HG03439 (cell line): ENCODE results near the gene RPL34.
A peak's percentile ranks its signal among the peaks of the same experiment; 100 is the strongest.

Source experiments
- ATAC-seq: cut with Tn5 transposase; IDR thresholded peaks from one replicate; pipeline ENCODE4 v1.9.1; 2021; ENCODE audit warnings: mild to moderate bottlenecking, moderate library complexity; ENCODE audit not compliant: unreplicated experiment

The RPL34 gene

DNA sequence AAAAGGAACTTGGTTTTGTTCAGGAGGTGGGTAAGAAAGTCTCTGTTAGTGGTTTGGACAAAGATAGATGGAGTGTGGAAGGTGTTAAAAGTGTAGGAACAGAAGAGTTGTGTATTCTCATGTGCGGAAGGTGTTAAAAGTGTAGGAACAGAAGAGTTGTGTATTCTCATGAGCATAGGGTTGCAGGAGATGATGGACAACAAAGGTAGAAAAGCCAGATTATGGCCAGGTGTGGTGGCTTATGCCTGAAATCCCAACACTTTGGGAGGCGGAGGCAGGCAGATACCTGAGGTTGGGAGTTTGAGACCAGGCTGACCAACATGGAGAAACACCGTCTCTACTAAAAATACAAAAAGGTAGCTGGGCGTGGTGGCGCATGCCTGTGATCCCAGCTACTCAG lies 2.5 kb downstream of the RPL34 start:
- ATAC-seq, result no peak

DNA sequence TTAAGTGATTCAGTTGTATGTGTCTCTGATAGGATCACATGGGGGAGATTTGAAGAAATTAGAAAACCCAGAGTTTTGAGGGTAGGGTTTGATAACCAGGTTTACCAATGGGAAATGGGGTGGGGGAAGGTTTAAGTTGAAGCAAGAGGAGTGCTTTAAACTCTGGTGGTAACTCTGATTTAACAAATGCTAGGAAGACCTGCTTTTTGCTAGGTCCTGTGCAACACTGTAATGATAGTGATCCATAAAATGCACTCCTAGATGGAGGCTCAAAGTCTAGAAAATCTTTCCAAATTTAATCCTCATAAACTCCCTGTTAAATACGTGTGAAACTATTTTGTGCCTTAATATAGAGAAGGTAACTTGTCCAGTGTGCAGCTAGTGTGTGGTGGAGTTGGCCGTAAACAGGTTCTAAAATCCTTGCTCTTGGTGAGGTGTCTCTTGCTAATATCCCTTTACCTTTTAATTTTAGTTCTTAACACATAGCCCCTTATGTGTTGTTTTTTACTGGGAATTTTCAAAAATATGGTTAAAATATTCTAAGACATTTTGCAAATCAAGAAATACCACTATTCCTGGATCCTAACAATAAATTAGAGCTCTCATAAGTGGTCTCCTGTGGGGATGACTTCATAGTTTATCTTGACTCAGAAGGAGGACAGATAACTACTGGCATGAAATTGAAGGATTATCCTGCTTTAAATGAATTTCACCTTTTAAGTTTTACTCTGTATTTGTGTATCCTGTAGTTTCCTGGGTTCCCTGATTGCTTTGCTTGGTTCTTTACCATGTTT lies 4.1 kb downstream of the RPL34 start:
- ATAC-seq, result no peak

DNA sequence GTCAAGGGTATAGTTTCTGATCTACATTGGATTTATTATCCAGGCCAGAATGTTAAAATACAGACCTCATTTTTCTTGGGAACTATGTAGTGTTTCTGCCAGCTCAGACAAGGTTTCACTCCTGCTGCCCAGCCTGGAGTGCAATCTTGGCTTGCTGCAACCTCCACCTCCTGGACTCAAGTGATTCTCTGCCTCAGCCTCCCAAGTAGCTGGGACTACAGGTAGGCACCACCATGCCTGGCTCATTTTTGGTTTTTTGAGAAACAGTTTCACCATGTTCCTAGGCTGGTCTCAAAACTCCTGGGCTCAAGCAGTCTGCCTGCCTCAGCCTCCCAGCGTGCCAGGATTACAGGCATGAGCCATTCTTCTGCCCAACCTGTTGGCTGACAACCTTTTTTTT lies 5.7 kb downstream of the RPL34 start:
- no peak for ATAC-seq

DNA sequence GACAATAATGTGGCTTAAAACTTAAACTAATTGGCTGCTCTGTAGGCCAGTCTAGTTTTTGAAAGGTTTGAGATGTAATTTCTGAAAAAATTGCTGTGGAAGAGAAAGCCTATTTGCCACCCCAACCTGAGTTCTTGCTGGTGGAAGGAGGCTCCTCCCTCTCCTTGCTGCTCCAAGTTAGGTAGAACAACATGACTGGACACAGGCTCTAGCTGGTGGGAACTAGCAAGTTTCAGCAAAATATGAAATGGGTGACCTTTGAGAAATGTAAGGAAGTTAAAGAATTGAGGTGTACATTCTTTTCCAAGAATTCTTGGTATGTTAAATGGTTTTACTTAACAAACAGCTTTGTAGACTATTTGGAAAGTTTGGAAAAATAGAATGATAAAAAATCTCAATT lies 8.0 kb downstream of the RPL34 start:
- no peak for ATAC-seq

DNA sequence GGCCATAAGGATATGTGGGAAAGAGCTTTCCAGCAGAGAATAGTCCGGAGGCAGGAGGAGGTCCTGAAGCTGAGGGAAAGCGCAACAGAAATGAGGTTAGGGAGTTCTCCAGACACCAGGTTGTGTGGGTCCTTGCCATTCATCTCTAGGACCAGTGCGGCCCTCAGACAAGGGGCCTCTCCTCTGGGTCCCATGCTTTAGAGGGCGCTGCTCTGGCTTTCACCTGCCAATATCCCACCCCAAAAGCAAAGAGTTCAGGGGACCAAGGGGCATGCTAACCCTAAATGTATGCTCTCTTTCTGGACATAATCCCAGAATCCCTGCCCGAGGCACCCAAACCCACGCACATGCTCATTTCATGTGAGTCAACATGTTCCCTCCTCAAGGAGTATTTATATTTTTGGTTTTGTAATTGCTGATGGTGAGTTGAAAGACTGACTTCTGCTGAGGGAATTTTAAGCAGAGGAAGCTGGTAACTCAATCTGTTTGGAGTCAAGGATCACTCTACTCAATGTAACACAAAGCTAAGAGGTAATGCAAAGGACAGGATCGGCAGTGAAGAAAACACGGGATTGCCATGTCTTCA lies 14.8 kb downstream of the RPL34 start:
- ATAC-seq, result no peak

DNA sequence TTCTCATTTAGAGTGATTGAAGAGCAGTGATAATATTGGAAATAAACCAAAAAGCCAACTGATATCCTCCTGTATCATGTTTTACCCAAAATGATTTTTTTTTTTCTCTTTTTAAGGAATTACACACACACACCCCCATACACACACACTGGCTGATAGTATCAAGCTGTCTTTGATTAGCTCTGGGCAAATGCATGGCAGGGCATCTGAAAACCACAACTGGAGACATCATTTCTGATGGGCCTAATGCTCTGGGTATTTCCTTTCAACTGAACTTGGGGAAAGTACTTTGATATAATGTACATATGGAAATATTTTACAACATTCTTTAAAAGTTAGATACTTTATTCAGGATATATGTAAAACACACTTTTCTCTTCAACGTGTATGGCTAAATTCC lies 15.9 kb downstream of the RPL34 start:
- no peak for ATAC-seq

DNA sequence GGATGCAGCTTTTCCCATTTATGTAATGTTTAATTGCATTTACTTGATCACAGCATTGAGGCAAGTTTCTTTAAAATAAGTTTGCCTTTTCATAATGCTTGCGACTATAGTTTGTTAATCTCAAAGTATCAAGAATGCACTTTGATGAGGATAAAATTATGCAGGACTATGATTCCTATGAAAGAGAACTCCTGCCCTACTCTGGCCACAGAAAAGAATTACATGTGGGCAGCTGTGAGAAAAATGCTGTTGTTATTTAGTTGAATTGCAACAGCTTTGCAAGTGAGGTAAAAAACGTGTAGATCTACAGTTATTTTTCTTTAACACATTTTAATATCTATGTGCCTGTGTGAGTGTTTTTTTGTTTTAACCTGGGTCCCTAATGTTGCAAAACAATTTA lies 17.5 kb downstream of the RPL34 start:
- ATAC-seq, result no peak

DNA sequence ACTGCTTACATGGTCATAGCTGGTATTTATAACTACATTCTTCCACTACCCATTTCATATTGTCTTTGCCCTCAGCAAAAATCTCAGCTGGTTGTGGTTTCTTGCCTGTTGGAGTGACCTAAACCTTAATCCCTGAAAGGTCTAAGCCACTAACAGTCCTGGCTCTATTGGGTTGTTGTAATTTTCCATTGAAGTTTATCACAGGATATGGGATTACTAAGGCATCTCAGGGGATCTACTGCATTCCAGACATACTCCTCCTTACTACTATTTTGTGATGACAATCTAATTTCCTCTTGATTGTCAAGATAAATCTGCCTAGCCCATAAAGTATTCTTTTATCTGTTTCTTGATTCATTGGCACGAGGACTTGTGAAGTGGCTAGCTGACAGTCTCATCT lies 23.9 kb downstream of the RPL34 start:
- no peak for ATAC-seq

DNA sequence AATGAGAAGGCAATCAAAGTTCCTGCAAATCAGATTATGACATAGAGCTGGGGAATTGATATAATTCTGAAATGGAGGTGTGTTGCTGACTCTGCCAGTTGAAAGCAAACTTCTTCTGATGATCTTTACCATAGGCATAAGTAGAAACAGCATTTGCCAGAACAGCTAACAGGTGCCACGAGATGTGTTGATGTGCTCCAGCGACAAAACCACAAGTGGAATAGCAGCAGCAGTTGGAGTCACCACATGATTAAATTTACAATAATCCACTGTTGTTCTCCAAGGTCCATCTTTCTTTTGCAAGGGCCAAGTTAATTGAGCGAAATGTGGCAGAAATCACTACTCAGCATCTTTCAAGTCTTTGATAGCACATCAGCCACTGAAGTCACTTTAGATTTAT lies 26.3 kb downstream of the RPL34 start:
- ATAC-seq, result no peak

DNA sequence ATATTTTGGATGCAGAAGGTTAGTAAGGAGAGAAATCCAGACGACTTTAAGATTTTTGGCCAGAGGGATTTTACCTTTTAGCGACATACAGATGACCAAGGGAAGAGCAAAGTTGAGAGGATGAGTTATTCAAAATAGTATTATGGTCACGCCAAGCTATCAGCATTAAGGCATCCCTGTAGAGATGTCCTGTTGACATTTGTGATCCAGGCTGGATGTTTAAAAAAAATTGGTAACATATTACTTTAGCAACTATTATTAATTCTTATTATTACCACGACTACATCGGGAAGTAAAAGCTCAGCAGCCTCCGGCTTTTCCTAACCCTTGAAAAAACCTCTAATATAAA lies 29.5 kb downstream of the RPL34 start:
- ATAC-seq, result peak; percentile 2

DNA sequence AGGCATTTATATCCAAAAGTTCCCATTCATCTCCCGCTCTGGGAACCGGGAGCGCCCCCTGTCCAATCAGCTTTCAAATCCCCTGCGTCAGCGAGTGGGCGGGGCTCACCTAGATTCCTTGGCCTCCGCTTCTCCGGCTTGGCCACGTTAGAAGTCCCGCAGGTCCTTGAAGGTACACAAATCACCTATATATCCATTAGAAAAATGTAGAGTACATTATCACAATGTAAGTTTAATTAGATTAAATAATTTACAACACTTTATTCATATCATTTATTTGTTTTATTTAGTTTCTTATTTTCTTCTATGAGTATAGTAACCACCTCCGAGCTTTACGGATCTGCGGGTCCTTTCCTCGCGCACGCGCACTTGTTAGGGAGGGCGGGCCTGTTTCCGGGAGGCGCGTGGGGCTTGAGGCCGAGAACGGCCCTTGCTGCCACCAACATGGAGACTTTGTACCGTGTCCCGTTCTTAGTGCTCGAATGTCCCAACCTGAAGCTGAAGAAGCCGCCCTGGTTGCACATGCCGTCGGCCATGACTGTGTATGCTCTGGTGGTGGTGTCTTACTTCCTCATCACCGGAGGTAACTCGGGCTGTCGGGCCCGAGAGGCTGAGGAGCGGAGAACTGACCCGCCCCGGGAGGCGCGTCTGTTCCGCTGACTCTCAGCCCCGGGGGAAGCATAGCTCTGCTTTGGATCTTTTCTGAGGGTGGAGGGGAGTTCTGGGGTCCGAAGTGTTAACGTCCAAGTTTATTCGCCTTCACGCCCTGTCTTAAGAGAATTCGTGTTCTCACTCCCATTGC lies 30.0 kb downstream of the RPL34 start, which contains the start of gene OSTC:
Gene OSTC (plus strand): TSS at position 388 of the 802 bp plus-strand sequence. CDS start 57 bp downstream, at position 445.
- peak; percentile 98 for ATAC-seq

DNA sequence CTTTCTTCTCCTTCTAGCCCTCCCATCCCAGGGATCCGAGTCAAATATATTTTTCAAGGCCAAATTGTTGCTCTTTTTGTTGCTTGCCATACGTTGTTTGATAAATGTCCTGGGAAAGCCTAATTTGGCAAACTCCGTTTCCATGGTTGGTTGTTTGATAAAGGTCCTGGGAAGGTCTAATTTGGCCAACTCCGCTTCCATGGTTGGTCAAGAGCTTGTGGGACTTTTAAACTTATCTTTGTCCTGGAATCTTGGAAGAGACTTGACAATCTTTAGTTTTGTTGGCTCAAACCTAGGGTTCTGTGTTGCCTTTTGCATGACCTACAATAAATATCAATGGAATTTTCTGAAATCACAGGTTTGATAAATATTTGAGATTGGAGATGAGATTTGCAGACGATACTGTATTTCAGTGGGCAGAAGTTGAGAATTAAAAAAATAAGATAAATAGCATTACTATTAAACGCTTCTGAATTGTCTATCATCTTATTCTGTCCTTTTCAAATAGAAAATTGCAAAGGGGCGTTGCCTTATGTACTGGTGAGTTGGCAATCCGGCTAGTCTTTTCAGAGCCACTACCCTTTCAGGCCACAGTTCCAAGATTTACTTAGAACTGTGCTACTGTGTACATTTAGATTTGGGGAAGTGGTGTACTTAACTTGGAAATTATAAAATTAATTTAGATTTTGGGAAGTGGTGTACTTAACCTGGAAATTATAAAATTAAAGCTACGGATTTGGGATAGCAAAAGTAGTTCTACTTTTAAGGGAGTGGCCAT lies 30.8 kb downstream of the RPL34 start:
- ATAC-seq, result no peak

DNA sequence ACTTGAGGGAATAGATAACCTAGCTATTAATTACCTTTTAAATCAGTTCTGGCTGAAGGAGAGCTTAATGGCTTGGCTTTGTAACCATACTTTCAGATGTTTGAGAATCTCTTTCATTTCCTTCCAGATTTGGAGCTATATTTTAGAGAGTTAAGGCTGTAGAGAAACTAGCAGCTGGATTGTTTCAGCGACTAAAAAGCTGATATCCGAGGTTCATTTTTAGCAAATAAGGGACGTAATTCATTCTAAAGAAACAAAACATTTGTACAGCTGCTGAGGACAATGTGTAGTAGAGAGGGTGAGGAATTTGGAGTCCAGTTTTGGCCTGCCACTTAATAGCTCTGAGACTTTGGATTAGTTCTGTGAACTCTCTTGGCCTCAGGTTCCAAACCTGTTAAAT lies 42.3 kb downstream of the RPL34 start:
- no peak for ATAC-seq

DNA sequence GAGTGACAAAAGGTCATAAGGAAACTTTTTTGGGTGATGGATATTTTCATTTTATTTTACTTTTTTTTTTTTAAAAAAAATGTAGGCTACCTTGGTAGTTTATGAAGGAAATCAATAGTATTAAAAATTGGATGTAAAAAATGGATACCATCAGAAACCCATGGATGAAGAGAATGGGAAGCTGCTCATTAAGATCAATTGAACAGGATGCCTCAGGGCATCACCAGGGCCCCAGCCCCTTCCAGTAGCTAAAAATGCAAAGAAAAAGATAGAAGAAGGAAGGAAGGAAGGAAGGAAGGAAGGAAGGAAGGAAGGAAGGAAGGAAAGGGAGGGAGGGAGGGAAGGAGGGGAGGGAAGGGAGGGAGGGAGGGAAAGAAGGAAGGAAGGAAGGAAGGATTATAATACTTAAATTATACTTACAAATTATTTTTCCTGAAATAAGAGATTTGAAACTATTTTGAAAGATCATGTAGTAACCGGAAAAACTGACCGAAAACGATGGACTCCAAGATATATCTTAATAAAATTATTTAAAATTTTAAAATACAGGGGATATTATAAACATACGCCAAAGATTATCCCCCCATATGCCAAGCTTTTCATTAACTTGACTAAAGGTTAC lies 54.1 kb downstream of the RPL34 start:
- ATAC-seq, result no peak
